Suprapubic skin (tissue), 3 donors: ENCODE data around the gene LRFN2.

Experiments used
- CTCF ChIP-seq, 2 donors: fragments of 200-600 bp in 1 of 2; fragments of 450-650 bp in 1 of 2; sonication (generic) in 1 of 2; IDR thresholded peaks; one replicate each; pipeline ENCODE4 v1.5.1; 2016 to 2019; ENCODE audit warnings: antibody characterized with exemption in 2 of 2, mild to moderate bottlenecking in 1 of 2, moderate library complexity in 1 of 2
- EP300 ChIP-seq: sonication (generic); formaldehyde crosslinking; IDR thresholded peaks from one replicate; pipeline ENCODE4 v1.6.1; 2017; ENCODE audit warnings: antibody characterized with exemption
- POLR2A ChIP-seq, 2 donors: fragments of 450-650 bp; IDR thresholded peaks; one replicate each; pipeline ENCODE4 v1.6.1; 2017; ENCODE audit warnings: antibody characterized with exemption in 2 of 2, mild to moderate bottlenecking in 2 of 2, moderate library complexity in 2 of 2

- TF ChIP-seq CTCF (IDR thresholded peaks at IDR 0.05) = no peak
- no peak for TF ChIP-seq POLR2A (IDR thresholded peaks at IDR 0.05)
- no peak for TF ChIP-seq EP300
These were observed 232.1 kb downstream of the LRFN2 start for GRCh38 chr6:40355066-40355465.
